ENCODE results near the gene HOXA5.

DNA sequence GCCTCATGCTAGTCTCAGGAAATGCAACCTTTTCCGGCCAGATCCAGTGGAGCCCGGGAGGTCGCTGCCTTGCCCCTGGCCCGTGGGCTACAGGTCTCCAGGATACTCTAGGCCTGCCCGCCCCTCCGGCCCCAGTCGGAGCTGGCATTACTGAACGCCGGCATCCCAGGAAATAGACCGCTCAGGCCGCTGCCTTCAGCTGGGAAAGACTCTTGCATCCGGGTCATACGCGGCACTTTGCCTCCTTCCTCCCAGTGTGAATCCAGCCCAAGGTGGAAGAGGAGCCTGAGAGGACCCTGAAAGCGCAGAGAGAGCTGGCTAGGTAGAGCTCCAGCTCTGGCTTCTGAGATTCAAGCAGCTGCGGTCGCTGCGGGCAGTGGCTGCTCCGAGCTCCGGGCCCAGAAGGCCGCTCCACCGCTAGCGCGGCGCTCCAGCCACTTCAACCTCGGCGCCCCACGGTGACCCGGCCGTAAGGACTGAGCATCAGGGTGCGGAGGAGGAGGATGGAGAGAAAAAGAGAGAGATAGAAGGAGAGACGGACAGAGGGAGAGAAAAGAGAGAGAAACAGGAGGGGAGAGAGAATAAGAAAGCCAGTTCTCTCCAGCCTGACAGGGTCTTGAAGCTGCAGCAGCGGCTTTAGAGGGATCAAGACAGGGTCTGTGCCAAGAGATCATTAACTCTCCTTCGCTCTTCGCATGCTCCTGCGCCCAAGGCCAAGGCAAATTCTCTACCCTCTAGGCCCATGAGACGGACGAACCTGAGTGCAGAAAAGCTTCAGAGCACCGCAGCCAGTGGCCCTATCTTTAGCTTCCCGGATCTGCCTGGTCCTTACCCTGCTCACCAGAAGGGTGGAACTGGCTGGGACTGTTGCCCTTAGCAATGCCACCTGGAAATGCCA, 32.4 kb upstream of the HOXA5 start:
- TF ChIP-seq, protein P1, sequence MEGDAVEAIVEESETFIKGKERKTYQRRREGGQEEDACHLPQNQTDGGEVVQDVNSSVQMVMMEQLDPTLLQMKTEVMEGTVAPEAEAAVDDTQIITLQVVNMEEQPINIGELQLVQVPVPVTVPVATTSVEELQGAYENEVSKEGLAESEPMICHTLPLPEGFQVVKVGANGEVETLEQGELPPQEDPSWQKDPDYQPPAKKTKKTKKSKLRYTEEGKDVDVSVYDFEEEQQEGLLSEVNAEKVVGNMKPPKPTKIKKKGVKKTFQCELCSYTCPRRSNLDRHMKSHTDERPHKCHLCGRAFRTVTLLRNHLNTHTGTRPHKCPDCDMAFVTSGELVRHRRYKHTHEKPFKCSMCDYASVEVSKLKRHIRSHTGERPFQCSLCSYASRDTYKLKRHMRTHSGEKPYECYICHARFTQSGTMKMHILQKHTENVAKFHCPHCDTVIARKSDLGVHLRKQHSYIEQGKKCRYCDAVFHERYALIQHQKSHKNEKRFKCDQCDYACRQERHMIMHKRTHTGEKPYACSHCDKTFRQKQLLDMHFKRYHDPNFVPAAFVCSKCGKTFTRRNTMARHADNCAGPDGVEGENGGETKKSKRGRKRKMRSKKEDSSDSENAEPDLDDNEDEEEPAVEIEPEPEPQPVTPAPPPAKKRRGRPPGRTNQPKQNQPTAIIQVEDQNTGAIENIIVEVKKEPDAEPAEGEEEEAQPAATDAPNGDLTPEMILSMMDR (IDR thresholded peaks at IDR 0.05): no peak
- TF ChIP-seq POLR2A (IDR thresholded peaks at IDR 0.05): no peak
